H9 (cell line): ENCODE results near the gene TTC9B. TPM values are rescaled to one million over a fixed set of nuclear protein-coding genes. Genes with fewer than 3 reads are reported as not detected.

Experiments
- DNase-seq: peaks from one replicate; pipeline ENCODE4 v3.0.0-alpha.2; 2017
- H2AFZ ChIP-seq: one replicate; pipeline ENCODE4 v1.6.1; 2013; ENCODE audit warnings: mild to moderate bottlenecking, low read length, control low read depth, moderate library complexity
- H2AK5ac ChIP-seq: 2 replicates; pipeline ENCODE4 v1.6.1; 2013; ENCODE audit warnings: low read length, control low read depth, mixed read lengths; ENCODE audit not compliant: insufficient read length
- H2BK120ac ChIP-seq: one replicate; pipeline ENCODE4 v1.6.1; 2013; ENCODE audit warnings: low read depth, mild to moderate bottlenecking, low read length, control low read depth, inconsistent platforms; ENCODE audit not compliant: poor library complexity, severe bottlenecking
- H2BK12ac ChIP-seq: 2 replicates; pipeline ENCODE4 v1.6.1; 2013; ENCODE audit warnings: low read length, control low read depth, mixed read lengths, low read depth; ENCODE audit not compliant: insufficient read length
- H2BK15ac ChIP-seq: 2 replicates; pipeline ENCODE4 v1.6.1; 2013; ENCODE audit warnings: low read depth, low read length, control low read depth
- H2BK20ac ChIP-seq: one replicate; pipeline ENCODE4 v1.6.1; 2013; ENCODE audit warnings: low read depth, mild to moderate bottlenecking, low read length, control low read depth, inconsistent platforms; ENCODE audit not compliant: poor library complexity, severe bottlenecking
- H2BK5ac ChIP-seq: 2 replicates; pipeline ENCODE4 v1.6.1; 2013; ENCODE audit warnings: low read length, control low read depth, mixed read lengths; ENCODE audit not compliant: insufficient read length
- H3K14ac ChIP-seq: 2 replicates; pipeline ENCODE4 v1.6.1; 2013; ENCODE audit warnings: low read length, control low read depth; ENCODE audit not compliant: insufficient read depth
- H3K18ac ChIP-seq: 2 replicates; pipeline ENCODE4 v1.6.1; 2013; ENCODE audit warnings: low read depth, mild to moderate bottlenecking, mixed read lengths, low read length, control low read depth; ENCODE audit not compliant: insufficient read length
- H3K23ac ChIP-seq: 2 replicates; pipeline ENCODE4 v1.6.1; 2013; ENCODE audit warnings: low read length, control low read depth, mixed read lengths, low read depth; ENCODE audit not compliant: insufficient read length
- H3K23me2 ChIP-seq: 2 replicates; pipeline ENCODE4 v1.6.1; 2013; ENCODE audit warnings: low read depth, mild to moderate bottlenecking, mixed read lengths, low read length, control low read depth; ENCODE audit not compliant: insufficient read length, poor library complexity, severe bottlenecking
- H3K27ac ChIP-seq: 2 replicates; pipeline ENCODE4 v1.5.1; 2013; ENCODE audit warnings: low read length, control low read depth, mixed read lengths, low read depth; ENCODE audit not compliant: insufficient read length
- H3K27me3 ChIP-seq: 2 replicates; pipeline ENCODE4 v1.6.1; 2013; ENCODE audit warnings: low read length, control low read depth, inconsistent platforms; ENCODE audit not compliant: insufficient read depth
- H3K4ac ChIP-seq: 2 replicates; pipeline ENCODE4 v1.6.1; 2013; ENCODE audit warnings: low read depth, mild to moderate bottlenecking, control low read depth, inconsistent platforms, low read length, moderate library complexity
- H3K4me1 ChIP-seq: 2 replicates; pipeline ENCODE4 v1.6.1; 2013; ENCODE audit warnings: low read length, control low read depth, inconsistent platforms; ENCODE audit not compliant: insufficient read depth
- H3K4me2 ChIP-seq: 2 replicates; pipeline ENCODE4 v1.6.1; 2013; ENCODE audit warnings: low read length, control low read depth, mixed read lengths; ENCODE audit not compliant: insufficient read length, insufficient read depth
- H3K56ac ChIP-seq: 2 replicates; pipeline ENCODE4 v1.6.1; 2013; ENCODE audit warnings: low read depth, mild to moderate bottlenecking, mixed read lengths, low read length, control low read depth; ENCODE audit not compliant: insufficient read length
- H3K79me1 ChIP-seq: 2 replicates; pipeline ENCODE4 v1.6.1; 2013; ENCODE audit warnings: low read depth, mild to moderate bottlenecking, moderate library complexity, low read length, control low read depth, inconsistent platforms; ENCODE audit not compliant: insufficient read depth, poor library complexity, severe bottlenecking
- H3K79me2 ChIP-seq: 2 replicates; pipeline ENCODE4 v1.6.1; 2013; ENCODE audit warnings: low read length, control low read depth, inconsistent platforms; ENCODE audit not compliant: insufficient read depth
- H3K9ac ChIP-seq: 2 replicates; pipeline ENCODE4 v1.6.1; 2013; ENCODE audit warnings: low read length, control low read depth, mixed read lengths; ENCODE audit not compliant: insufficient read length; ENCODE audit errors: extremely low read depth
- H3K9me3 ChIP-seq: one replicate; pipeline ENCODE4 v1.6.1; 2013; ENCODE audit warnings: low read depth, low read length, inconsistent platforms; ENCODE audit not compliant: control insufficient read depth
- H3T11ph ChIP-seq: one replicate; pipeline ENCODE4 v1.6.1; 2013; ENCODE audit warnings: mild to moderate bottlenecking, low read length, control low read depth, inconsistent platforms
- H4K20me1 ChIP-seq: one replicate; pipeline ENCODE4 v1.6.1; 2013; ENCODE audit not compliant: control insufficient read depth, insufficient read length, insufficient read depth
- H4K5ac ChIP-seq: 2 replicates; pipeline ENCODE4 v1.6.1; 2013; ENCODE audit warnings: low read depth, mild to moderate bottlenecking, mixed read lengths, low read length, control low read depth; ENCODE audit not compliant: insufficient read length
- H4K8ac ChIP-seq: replicated peaks from 2 replicates; pipeline ENCODE4 v1.6.1; 2013; ENCODE audit warnings: low read length, control low read depth, mixed read lengths, low read depth; ENCODE audit not compliant: insufficient read length
- H4K91ac ChIP-seq: 2 replicates; pipeline ENCODE4 v1.6.1; 2013; ENCODE audit warnings: low read depth, mild to moderate bottlenecking, moderate library complexity, mixed read lengths, low read length, control low read depth; ENCODE audit not compliant: insufficient read length
- H3K27ac Mint-ChIP-seq, 3 experiments: 2 replicates in 2 of 3; 3 replicates in 1 of 3; pipeline ENCODE4 v1.8.0; 2020 to 2021; ENCODE audit warnings: mixed read lengths in 3 of 3, mild to moderate bottlenecking in 1 of 3, moderate library complexity in 1 of 3
- H3K27me3 Mint-ChIP-seq: 2 replicates; pipeline ENCODE4 v1.8.0; 2021; ENCODE audit warnings: low read depth, mild to moderate bottlenecking, moderate library complexity, mixed read lengths
- H3K36me3 Mint-ChIP-seq, 3 experiments: 2 replicates in 2 of 3; 3 replicates in 1 of 3; pipeline ENCODE4 v1.8.0; 2020 to 2021; ENCODE audit warnings: low read depth in 3 of 3, mixed read lengths in 3 of 3; ENCODE audit not compliant: insufficient read depth in 1 of 3
- H3K4me1 Mint-ChIP-seq, 2 experiments: 2 replicates each; pipeline ENCODE4 v1.8.0; 2020; ENCODE audit warnings: mixed read lengths in 2 of 2
- H3K4me3 Mint-ChIP-seq, 2 experiments: 2 replicates in 1 of 2; 3 replicates in 1 of 2; pipeline ENCODE4 v1.8.0; 2020 to 2021; ENCODE audit warnings: mild to moderate bottlenecking in 2 of 2, mixed read lengths in 2 of 2, moderate library complexity in 1 of 2
- H3K9me3 Mint-ChIP-seq, 2 experiments: 2 replicates in 1 of 2; 3 replicates in 1 of 2; pipeline ENCODE4 v1.8.0; 2020; ENCODE audit warnings: mild to moderate bottlenecking in 2 of 2, mixed read lengths in 2 of 2, moderate library complexity in 1 of 2
- WGBS: extraction: QIAGEN DNeasy Blood & Tissue Kit; methylation state at CpG from one replicate; pipeline ENCODE4 v1.1.7; 2013; ENCODE audit warnings: missing lambda C conversion rate, low lambda C conversion rate, mixed read lengths; ENCODE audit not compliant: insufficient read length; ENCODE audit errors: extremely low coverage; 5-methylcytosine and 5-hydroxymethylcytosine counted together
- total RNA-seq: library from RNA; stranded (reverse); gene quantifications from 2 replicates; pipeline ENCODE4 v1.2.1, GENCODE V29; 2021
- TF ChIP-seq, protein P1 (sequence below): fragments of 200-600 bp; sonication (generic); conservative IDR thresholded peaks from 3 replicates; pipeline ENCODE4 v1.8.0; 2021; ENCODE audit warnings: antibody characterized with exemption, mild to moderate bottlenecking

Gene TTC9B
- total RNA-seq, 1 experiment from 2014 or later, result 0.15 TPM

GRCh38 chr19:40200341-40201099, 17.7 kb downstream of the TTC9B start:
- Histone ChIP-seq H2BK12ac (no peak overlapping the region), H4K20me1 (no peaks in the 10 kb centered on the region), H3K27ac (no peak overlapping the region), H2BK5ac (no peak overlapping the region), H3K79me1 (no peaks in the 10 kb centered on the region), H3K23ac (no peak overlapping the region), H3K56ac (no peak overlapping the region), H2BK15ac (no peak overlapping the region), H3K9me3 (no peaks in the 10 kb centered on the region), H2BK120ac (no peak overlapping the region), H4K5ac (no peak overlapping the region), H3K27me3 (no peaks in the 10 kb centered on the region), H3K23me2 (no peaks in the 10 kb centered on the region), H3K4me2 (no peak overlapping the region), H3K18ac (no peak overlapping the region), H3K4me1 (no peaks in the 10 kb centered on the region), H2BK20ac (no peak overlapping the region), H2AK5ac (no peak overlapping the region), H3K14ac (no peak overlapping the region), H3K79me2 (no peaks in the 10 kb centered on the region), H3K4ac (no peak overlapping the region), H4K8ac (no peak overlapping the region), H4K91ac (no peak overlapping the region), H3T11ph (no peak overlapping the region), H3K9ac (no peak overlapping the region), H2AFZ (no peak overlapping the region)
- Mint-ChIP-seq H3K4me3 (no peak overlapping the region), H3K27me3 (no peaks in the 10 kb centered on the region), H3K4me1 (peaks cover 3 to 7% of the 10 kb centered on the region in 2 experiments), H3K36me3 (peaks cover 4 to 21% (median 10%) of the 10 kb centered on the region in 3 experiments; a peak in 5 of 7 replicates), H3K27ac (no peak overlapping the region), H3K9me3 (no peaks in the 10 kb centered on the region)
- no peak for DNase-seq
- WGBS, result no CpG with 5 or more reads among the region's 9 CpGs
- TF ChIP-seq, protein P1, sequence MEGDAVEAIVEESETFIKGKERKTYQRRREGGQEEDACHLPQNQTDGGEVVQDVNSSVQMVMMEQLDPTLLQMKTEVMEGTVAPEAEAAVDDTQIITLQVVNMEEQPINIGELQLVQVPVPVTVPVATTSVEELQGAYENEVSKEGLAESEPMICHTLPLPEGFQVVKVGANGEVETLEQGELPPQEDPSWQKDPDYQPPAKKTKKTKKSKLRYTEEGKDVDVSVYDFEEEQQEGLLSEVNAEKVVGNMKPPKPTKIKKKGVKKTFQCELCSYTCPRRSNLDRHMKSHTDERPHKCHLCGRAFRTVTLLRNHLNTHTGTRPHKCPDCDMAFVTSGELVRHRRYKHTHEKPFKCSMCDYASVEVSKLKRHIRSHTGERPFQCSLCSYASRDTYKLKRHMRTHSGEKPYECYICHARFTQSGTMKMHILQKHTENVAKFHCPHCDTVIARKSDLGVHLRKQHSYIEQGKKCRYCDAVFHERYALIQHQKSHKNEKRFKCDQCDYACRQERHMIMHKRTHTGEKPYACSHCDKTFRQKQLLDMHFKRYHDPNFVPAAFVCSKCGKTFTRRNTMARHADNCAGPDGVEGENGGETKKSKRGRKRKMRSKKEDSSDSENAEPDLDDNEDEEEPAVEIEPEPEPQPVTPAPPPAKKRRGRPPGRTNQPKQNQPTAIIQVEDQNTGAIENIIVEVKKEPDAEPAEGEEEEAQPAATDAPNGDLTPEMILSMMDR, result no peak
